ENCODE data around the gene KCNH4.

DNA sequence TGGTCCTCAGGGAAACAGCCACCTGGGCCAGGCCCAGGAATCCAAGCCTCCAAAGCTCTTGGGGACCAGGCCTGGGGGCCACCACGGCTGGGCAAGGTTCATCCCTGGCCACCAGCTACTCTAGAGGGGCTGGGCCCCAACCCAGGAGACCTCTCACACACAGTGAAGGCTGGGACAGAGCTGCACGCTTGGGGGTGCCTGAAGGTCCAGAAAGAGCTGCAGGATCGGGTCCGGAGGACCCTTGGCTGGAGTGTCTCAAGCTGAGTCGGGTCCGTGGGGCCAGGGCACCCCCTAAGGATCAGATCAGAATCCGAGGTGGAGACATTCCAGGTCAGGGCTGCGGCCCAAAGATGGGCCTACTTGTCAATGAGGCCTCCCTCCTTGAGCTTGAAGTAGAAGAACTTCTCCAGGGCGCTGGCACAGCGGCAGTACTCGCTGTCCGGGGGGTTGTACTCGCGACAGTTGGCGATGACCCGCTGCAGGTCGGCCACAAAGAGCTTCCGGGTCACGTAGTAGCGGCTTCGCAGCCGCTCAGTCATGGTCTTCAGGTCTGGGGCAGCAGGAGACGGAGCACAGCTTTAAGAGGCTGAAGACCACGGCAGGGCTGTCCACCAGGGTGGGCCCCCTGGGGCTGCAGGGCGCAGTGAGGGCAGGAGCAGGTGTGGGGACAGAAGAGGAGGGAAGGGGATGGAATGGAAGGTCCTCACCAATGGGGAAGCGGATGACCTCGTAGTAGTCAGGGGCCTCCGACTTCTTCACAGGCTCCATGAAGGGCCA, 67.5 kb downstream of the KCNH4 start:
- TF ChIP-seq, protein P1, sequence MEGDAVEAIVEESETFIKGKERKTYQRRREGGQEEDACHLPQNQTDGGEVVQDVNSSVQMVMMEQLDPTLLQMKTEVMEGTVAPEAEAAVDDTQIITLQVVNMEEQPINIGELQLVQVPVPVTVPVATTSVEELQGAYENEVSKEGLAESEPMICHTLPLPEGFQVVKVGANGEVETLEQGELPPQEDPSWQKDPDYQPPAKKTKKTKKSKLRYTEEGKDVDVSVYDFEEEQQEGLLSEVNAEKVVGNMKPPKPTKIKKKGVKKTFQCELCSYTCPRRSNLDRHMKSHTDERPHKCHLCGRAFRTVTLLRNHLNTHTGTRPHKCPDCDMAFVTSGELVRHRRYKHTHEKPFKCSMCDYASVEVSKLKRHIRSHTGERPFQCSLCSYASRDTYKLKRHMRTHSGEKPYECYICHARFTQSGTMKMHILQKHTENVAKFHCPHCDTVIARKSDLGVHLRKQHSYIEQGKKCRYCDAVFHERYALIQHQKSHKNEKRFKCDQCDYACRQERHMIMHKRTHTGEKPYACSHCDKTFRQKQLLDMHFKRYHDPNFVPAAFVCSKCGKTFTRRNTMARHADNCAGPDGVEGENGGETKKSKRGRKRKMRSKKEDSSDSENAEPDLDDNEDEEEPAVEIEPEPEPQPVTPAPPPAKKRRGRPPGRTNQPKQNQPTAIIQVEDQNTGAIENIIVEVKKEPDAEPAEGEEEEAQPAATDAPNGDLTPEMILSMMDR (optimal IDR thresholded peaks at IDR 0.05 in 1 of 3, IDR thresholded peaks at IDR 0.05 in 1 of 3, conservative IDR thresholded peaks at IDR 0.05 in 1 of 3; ENCODE audit: extremely low read depth in 1 of 3, insufficient read depth in 2 of 3, low read length in 3 of 3): no peak
- TF ChIP-seq EZH2 (IDR thresholded peaks at IDR 0.05; ENCODE audit: low read length): no peak
